Caki2 (cell line): Measurements from ENCODE around the gene CTSW. TPM values are rescaled to one million over a fixed set of nuclear protein-coding genes. Genes with fewer than 3 reads are reported as not detected.

Experiments
- DNase-seq: peaks from one replicate; pipeline ENCODE4 v3.0.0-alpha.2; 2015; ENCODE audit warnings: low read depth
- in situ Hi-C: cut with HindIII; loops from 2 replicates; pipeline ENCODE4 v1.10.0; 2016; ENCODE audit warnings: low sequenced_read_pairs, low pct_unique_long_range_greater_than_20kb, mixed read lengths
- total RNA-seq: library from RNA; depleted of rRNA; stranded (reverse); fragments of >200 nt; shearing (Covaris generic); gene quantifications from 2 replicates; pipeline ENCODE4 v1.2.3, GENCODE V29; 2014; ENCODE audit warnings: low replicate concordance

The CTSW gene
- total RNA-seq, 1 experiment from 2014 or later: not detected

DNA sequence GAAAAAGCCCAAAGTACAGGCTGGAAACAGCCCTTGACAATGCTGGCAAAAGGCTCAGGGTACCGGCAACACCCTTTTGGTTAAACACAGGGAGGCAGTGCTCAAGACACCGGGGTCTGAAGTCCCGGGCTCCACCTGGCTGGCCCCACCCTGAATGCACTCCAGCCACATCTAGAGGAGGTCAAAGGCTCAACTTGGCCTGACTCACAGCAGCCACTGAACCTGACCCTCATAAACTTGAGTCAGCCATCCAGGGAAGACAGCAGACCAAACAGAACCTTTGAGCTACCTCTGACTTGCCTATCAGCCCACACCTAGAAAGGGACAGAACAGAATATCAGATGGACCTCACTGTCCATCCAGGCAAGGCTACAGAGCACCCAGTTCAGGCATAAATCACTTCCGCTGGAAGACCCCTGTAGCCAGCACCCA is 25.5 kb upstream of the CTSW start:
- no peak for DNase-seq
- in situ Hi-C loops: no loop called here

DNA sequence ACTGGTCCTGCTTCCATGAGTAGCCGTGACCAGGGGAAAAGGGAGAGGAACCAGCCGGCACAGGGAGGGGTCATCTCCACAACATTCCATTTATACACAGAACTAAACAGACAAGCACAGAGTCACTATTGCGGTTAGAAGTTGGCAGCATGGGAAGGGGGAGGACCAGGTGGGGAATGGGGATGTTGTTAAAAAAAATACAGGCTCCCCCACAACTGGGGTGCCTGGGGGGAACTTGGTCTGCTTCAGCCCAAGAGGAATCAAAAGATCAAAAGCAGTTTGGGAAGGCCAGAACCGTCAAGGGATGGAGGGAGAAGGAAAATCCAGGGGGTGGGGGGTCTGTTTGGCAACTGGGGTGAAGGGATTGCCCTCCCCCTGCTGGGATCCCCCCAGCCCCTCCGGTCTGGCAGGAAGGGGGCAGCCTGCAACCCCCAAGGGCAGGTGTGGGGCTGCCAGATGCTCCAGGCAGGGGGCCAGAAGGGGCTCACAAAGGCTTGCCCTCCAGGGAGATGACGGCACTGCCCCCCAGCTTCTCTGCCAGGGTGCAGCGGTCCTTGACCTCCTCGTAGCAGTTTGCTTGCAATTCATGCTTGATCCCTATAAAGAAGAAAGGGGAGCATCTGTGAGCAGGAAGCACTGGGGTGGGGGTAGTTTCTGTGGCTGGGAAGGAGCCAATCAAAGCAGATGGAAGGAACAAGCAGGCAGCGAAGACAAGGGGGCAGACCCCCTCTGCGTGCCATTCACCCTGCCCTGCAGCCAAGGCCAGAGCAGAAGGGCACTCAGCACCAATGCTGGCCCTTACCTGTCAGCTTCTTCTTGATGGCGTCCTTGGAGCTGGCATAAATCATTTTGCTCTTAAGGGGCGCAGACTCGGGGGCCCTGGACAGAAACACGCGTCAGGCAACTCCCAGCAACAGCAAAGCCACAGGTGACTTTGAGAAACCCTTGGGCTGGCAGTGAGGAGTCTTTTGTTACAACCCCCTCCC is 24.5 kb upstream of the CTSW start:
- no peak for DNase-seq
- in situ Hi-C loops: no loop called here

DNA sequence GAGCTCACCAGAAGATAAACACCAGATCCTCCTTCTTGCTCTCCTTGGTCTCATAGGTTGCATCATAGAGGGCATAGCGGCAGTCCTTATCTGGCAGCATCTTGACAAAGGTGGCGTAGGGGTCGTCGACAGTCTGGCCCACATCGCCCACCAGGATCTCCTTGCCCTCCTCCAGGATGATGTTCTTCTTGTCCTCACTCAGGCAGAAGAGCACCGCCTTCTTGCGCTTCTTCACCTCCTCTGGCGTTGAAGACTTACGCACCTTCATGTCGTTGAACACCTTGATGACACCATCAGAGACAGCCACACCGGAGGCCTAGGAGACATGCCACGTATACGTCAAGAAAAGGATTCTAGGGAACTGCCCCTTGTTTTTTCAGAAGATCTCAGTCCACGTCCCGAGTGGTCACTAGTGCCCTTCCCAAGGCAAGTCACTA is 23.7 kb upstream of the CTSW start:
- no peak for DNase-seq
- in situ Hi-C loops: no loop called here

DNA sequence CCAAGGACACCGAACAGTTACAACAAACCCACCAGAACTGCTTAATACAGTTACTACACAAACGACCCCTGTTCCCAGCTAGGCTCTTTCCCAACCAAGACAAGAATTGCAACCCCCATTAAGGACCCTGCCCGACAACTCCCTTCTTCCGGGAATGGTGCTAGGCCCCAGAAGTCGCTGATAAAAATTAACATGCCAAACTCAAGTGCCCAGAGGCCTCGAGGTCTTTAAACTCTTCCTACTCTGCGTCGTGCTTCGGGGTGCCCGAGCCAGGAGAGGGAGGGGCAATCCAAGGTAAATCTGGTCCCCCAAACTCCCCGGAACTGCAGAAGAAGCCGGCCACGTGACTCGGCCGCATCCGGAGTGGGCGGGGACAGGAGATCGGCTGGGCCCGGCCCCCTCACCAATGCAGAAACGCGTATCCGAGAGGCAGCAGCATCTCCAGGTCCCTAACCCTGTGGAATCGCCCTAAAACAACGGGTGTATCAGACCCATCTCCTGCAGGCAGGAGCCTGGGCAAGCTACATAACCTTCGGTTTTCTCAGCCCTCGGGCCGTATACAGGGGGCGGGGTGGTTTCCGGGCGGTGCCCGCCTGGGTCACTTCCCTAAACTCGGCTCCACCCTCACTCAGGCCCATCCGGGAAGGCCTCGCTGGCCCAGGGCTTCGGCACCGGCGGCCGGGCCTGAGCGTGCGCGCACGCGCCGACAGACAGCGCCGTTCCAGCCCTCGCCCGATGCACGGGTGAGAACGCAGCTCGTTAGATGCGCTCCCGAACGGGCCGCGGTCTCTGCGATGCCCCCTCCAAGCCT is 22.7 kb upstream of the CTSW start:
- in situ Hi-C loops: no loop called here
- peak; percentile 68 for DNase-seq

DNA sequence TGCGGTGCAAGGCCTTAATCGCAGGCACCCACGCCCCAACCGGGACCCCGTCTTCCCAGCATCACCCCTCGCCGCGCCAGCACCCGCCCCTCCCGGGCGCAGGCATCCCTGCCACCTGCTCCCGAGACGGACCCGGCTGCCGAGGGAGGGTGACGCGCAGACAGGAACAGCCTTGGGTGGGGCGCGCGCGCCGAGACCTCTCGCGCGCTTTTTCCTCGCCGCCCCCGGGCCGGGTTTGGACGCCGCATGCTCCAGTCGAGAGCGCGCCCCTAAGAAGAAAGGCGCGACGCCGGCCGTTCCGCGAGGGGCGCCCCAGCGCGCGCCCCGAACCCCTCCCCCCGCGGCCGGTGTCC is 22.2 kb upstream of the CTSW start:
- in situ Hi-C loops: no loop called here
- peak; percentile 48 for DNase-seq

DNA sequence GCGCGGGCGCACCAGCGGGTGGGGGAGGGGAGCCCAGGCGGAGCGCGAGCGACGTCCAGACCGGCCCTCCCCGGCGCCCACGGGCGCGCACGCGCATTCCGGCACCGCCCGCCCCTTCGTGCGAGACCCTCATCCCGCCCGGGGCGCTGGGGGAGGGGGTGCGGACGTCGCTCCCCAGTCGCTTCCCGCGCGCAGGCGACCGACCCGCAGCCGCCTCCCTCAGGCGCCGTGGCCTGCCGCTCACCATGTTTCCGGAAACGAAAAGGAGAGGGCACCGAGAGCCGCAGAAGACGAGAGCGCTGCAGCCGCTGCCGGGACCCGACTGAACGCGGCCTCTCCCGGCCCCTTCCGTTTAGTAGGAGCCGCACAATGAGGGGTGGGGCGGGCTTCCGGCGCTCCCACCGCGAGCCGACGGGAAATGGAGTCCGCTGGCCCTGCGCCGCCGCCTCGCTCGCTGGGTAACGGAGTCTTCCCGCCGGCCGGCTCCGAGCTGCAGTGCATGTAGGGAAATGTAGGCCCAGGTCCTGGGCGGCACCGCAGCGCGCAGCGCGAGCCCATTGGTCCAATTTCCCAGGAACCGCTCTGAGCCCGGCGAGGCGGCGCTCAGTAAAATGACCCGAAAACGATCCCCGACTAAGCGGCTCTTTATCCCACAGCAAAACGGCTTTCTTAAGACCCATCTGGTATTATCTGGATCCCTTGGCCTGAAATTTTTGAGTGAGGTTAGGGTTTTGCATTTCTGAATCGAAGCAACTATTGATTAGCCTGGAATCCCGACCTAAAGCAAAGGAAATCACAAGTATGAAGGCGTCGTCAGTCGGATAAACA is 21.6 kb upstream of the CTSW start, which contains the start of gene CFL1:
TSS of gene CFL1 (minus strand) at position 328 of the 828 bp plus-strand sequence. CDS start at position 247, 81 bp downstream.
- peak; percentile 96 for DNase-seq
- in situ Hi-C loops: no loop called here

DNA sequence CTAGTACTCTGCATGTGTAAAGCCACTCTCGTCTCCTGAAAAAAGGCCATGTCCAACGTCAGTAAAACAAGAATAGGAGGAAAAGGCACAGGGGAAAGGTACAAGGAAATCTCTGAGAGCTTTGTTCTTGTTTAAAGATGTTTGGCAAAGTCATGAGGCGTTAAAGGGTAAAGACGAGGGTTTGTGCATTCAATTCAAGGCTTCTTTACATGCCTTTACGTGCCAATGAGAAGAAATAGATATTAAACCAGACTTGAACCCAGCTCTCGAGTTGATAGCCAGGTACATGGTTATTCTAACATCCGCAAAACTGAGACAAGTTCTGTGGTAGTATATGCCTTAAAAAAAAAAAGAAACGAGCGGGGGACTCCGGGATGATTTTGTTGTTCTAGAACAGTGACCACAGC is 21.0 kb upstream of the CTSW start:
- in situ Hi-C loops: no loop called here

DNA sequence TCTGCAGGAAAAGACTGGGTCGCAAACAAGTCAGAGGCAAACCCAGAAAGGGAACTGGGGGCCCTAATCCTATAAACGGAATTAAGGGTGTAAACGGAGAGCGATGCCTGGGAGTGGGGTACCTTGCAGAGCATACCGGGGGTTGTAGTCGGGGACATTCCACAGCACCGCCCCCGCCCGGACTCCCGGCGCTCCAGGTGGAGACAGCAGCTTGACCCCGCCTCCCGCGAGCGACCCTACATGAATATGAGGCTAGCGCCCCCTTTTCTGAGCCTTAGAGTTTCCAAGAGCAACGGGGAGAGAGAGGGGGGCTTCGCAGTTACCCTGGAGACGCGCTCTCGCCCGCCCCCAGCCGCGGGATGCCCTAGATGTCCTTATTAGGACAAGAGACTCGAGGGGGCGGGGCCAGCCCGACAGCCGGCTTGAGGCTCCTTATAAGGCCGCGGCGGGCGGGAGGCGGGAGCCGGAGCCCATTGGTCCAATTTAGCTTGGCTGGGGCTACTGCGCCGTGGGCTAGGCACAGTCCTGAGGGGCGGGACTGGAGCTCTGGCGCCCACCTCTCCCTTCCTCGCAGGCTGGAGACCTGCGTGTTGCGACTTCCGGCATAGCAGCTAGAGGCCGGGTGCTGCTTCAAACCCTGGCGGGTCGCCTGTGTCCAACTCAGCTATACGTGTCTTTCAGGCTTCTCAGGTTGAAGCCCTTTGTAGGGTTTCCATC is 20.4 kb upstream of the CTSW start:
- in situ Hi-C loops: no loop called here
- DNase-seq: peak; percentile 97

More for the DNA sequence above, 21.0 kb upstream of the CTSW start:
- DNase-seq: no peak

DNA sequence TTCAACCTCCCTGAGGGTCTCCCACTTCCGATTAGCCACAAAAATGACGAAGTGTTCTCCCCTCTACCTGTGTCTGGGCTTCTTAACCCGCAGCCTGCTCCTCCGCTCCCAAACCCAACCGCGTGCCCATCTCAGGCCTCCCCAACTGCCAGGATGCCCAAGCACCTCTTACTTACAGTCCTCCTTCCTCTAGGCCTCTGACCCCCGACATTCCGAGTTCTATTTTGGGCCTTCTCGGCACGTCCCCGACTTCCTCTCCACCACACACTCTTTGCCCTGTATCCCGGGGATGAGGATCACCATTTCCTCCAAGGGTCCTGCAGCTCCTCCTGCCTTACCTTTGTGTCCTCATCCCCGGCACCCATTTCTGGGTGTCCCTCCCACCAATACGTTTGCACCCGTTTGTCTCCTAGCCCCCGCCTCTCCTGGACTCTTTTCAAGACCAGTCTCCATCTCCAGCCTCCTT is 19.8 kb upstream of the CTSW start:
- in situ Hi-C loops: no loop called here
- DNase-seq: no peak

DNA sequence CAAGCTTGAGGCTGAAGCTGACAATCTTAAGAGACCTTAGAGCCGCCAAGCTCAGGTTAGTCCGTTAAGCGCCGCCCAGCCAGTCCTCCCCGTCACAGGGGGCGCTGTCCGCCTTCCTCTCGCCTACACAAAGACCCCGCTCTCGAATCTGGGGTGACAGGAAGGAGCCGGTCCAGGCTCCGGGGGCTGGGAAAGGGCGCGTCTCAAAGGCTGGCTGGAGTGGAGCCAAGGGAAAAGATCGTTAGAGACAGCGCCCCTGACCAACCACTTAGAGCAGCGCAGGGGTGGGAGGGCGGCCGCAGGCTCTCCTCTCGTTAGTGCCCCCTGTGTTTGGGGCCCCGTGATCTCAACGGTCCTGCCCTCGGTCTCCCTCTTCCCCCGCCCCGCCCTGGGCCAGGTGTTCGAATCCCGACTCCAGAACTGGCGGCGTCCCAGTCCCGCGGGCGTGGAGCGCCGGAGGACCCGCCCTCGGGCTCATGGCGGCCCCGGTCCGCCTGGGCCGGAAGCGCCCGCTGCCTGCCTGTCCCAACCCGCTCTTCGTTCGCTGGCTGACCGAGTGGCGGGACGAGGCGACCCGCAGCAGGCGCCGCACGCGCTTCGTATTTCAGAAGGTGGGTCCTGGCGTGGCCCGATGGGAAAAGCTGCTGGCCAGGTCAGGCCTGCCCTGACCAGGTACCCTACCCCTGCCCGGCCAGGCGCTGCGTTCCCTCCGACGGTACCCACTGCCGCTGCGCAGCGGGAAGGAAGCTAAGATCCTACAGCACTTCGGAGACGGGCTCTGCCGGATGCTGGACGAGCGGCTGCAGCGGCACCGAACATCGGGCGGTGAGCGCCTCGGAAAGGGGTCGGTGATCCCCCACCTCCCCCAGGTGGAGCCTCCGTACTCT is 19.1 kb upstream of the CTSW start, which contains the start of gene MUS81:
TSS of gene MUS81 (plus strand) at position 156 of the 887 bp plus-strand sequence. CDS start at position 477, 321 bp downstream.
- in situ Hi-C loops: no loop called here

DNA sequence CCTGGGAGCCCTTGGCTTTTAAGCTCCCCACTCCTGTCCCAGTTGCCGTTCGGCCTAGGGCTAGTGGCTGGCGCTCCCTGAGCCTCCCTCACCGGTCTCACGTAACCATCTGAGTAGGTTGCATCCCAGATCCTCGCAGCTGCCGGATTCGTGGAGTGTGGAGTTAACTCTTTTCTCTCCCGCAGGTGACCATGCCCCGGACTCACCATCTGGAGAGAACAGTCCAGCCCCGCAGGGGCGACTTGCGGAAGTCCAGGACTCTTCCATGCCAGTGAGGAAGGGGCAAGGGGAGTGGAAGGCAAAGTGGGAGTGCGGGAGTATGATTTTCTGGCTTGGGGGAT is 18.5 kb upstream of the CTSW start:
- no peak for DNase-seq

More for the DNA sequence above, 19.1 kb upstream of the CTSW start, which contains the start of gene MUS81:
- DNase-seq: peak; percentile 97

DNA sequence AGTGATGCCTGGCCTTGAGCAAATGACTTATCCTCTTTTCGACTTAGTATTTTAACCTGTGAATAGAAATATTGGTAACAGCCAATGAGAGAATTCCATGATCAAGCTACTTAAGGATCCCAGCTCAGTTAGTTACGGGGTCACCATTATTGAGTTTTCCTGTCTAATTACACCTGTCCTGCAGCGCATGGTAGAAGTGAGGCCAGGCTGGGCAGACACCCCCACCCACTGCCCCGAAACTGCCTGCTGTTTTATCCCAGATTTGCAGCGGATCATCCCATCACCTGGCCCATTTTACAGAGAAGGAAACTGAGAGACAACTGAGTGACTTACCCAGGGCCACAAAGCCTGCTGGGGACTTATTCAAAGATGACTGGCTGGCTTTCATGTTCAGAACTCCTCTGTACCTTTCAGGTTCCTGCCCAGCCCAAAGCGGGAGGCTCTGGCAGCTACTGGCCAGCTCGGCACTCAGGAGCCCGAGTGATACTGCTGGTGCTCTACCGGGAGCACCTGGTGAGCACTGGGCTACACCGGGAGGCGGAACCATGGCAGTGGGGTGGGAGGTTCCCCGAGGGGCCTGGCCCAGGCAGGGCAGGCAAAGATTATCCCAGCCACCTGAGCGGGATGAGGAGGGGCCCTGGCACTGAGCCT is 18.0 kb upstream of the CTSW start:
- DNase-seq: no peak
- in situ Hi-C loops: no loop called here

More for the DNA sequence above, 18.5 kb upstream of the CTSW start:
- in situ Hi-C loops: no loop called here

DNA sequence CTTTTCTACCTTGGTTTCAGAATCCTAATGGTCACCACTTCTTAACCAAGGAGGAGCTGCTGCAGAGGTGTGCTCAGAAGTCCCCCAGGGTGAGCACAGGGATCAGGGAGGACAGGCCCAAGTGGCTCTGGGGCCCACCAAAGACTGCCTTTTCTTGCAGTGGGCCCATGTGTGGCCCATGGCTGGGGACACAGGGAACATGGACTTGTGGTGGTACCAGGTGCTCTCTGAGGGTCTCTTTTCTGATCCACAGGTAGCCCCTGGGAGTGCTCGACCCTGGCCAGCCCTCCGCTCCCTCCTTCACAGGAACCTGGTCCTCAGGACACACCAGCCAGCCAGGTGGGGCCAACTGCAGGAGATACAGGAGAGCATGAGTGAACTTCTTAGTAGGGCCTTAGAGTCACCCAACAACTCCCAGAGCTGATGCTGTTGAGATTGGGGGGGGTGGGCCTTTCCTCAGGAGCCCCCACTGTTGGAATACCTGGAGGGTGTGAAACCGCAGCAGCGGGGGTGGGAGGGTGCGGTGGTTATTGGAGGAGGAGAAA is 17.4 kb upstream of the CTSW start:
- in situ Hi-C loops: no loop called here
- no peak for DNase-seq

DNA sequence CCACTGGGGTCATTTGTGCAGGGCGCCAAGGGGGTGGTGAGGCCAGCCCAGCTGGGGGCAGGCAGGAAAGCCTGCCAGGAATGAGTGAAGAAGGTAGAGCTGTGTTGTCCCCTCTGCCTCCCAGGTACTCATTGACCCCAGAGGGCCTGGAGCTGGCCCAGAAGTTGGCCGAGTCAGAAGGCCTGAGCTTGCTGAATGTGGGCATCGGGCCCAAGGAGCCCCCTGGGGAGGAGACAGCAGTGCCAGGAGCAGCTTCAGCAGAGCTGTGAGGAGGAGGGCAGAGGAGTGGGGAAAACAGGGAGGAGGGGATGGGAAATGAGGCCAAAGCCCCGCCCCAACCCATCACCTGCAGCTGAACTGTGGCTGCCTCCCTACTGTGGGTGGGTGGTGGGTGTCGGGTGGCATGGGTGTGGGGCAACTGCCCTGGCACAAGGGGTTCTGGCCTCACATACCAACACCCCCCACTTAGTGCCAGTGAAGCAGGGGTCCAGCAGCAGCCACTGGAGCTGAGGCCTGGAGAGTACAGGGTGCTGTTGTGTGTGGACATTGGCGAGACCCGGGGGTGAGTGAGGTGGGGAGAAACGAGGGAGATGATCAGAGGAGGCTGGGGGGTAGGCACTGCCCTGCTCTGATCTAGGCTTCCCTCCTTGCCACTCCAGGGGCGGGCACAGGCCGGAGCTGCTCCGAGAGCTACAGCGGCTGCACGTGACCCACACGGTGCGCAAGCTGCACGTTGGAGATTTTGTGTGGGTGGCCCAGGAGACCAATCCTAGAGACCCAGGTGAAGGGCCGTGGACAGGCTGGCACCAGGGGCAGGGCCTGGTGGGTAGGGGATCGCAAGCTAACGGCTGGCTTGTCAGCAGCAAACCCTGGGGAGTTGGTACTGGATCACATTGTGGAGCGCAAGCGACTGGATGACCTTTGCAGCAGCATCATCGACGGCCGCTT is 16.4 kb upstream of the CTSW start:
- in situ Hi-C loops: no loop called here
- no peak for DNase-seq
